ENCODE measurements around the gene CSNK2A1. TPM values are rescaled to one million over a fixed set of nuclear protein-coding genes. Genes with fewer than 3 reads are reported as not detected.
"Not testable (repeated sequence)": the region's sequence is repeated elsewhere in the genome, so short reads cannot be mapped to it uniquely, and the experiment has no call there.

CSNK2A1 gene
- total RNA-seq, 1 donor, result 84.8 TPM

GRCh38 chr20:497979-498378 lies 45.6 kb downstream of the CSNK2A1 start:
- DNase-seq (ENCODE audit: low read depth in 2 of 3, low spot score in 2 of 3), result no peak

GRCh38 chr20:496126-496696 lies 47.4 kb downstream of the CSNK2A1 start:
- no peak for DNase-seq (ENCODE audit: low read depth in 2 of 3, low spot score in 2 of 3)

- no peak for DNase-seq (ENCODE audit: low read depth in 2 of 3, low spot score in 2 of 3)
Observed at GRCh38 chr20:492159-492558, 51.4 kb downstream of the CSNK2A1 start.

GRCh38 chr20:487655-488054 lies 55.9 kb downstream of the CSNK2A1 start:
- no peak for DNase-seq (ENCODE audit: low read depth in 2 of 3, low spot score in 2 of 3)

- DNase-seq (ENCODE audit: low read depth in 2 of 3, low spot score in 2 of 3), result no peak
Observed at GRCh38 chr20:483815-484644, 59.6 kb downstream of the CSNK2A1 start.

GRCh38 chr20:481167-481566 lies 62.4 kb downstream of the CSNK2A1 start:
- no peak for DNase-seq (ENCODE audit: low read depth in 2 of 3, low spot score in 2 of 3)

GRCh38 chr20:480044-480443 lies 63.5 kb downstream of the CSNK2A1 start:
- no peak for DNase-seq (ENCODE audit: low read depth in 2 of 3, low spot score in 2 of 3)

- no peak for DNase-seq (ENCODE audit: low read depth in 2 of 3, low spot score in 2 of 3)
Observed at GRCh38 chr20:479487-479886, 64.1 kb downstream of the CSNK2A1 start.

GRCh38 chr20:478949-479429 lies 64.6 kb downstream of the CSNK2A1 start:
- peak; percentile 31 to 86 (median 65) for DNase-seq (ENCODE audit: low read depth in 2 of 3, low spot score in 2 of 3)

- no peak for DNase-seq (ENCODE audit: low read depth in 2 of 3, low spot score in 2 of 3)
Observed at GRCh38 chr20:478010-478948, 65.3 kb downstream of the CSNK2A1 start.

GRCh38 chr20:476561-477249 lies 66.9 kb downstream of the CSNK2A1 start:
- DNase-seq (ENCODE audit: low read depth in 2 of 3, low spot score in 2 of 3), result not testable (repeated sequence)

- DNase-seq (ENCODE audit: low read depth in 2 of 3, low spot score in 2 of 3), result no peak
Observed at GRCh38 chr20:475463-476357, 67.9 kb downstream of the CSNK2A1 start.

GRCh38 chr20:474581-474980 lies 69.0 kb downstream of the CSNK2A1 start:
- no peak for DNase-seq (ENCODE audit: low read depth in 2 of 3, low spot score in 2 of 3)

GRCh38 chr20:472889-473292 lies 70.7 kb downstream of the CSNK2A1 start:
- peak in 1 of 3 donors; percentile 7 for DNase-seq (ENCODE audit: low read depth in 2 of 3, low spot score in 2 of 3)

GRCh38 chr20:472137-472846 lies 71.3 kb downstream of the CSNK2A1 start:
- DNase-seq (ENCODE audit: low read depth in 2 of 3, low spot score in 2 of 3), result no peak

- no peak for DNase-seq (ENCODE audit: low read depth in 2 of 3, low spot score in 2 of 3)
Observed at GRCh38 chr20:469746-470490, 73.7 kb downstream of the CSNK2A1 start.

GRCh38 chr20:467755-468154 lies 75.8 kb downstream of the CSNK2A1 start:
- DNase-seq (ENCODE audit: low read depth in 2 of 3, low spot score in 2 of 3), result no peak
